HepG2 (cell line): ENCODE data around the gene TTC31. TPM values are rescaled to one million over a fixed set of nuclear protein-coding genes. Genes with fewer than 3 reads are reported as not detected.

ENCODE experiments used
- CERS6 ChIP-seq: sonication (generic); formaldehyde crosslinking; IDR thresholded peaks from 2 replicates; pipeline ENCODE4 v1.5.0; 2020; ENCODE audit warnings: missing genetic modification reagents
- CREB3 ChIP-seq: sonication (generic); formaldehyde crosslinking; IDR thresholded peaks from 2 replicates; pipeline ENCODE4 v1.5.0; 2020; ENCODE audit warnings: missing genetic modification reagents
- ETV5 ChIP-seq: IDR thresholded peaks from 2 replicates; pipeline ENCODE4 v1.6.1; 2018; ENCODE audit warnings: missing biosample characterization, missing genetic modification reagents, inconsistent platforms, borderline replicate concordance
- FOXM1 ChIP-seq: sonication (generic); formaldehyde crosslinking; IDR thresholded peaks from 2 replicates; pipeline ENCODE4 v1.5.0; 2020; ENCODE audit warnings: missing genetic modification reagents
- HCFC1 ChIP-seq: fragments of 150-350 bp; IDR thresholded peaks from 2 replicates; pipeline ENCODE4 v1.6.1; 2014; ENCODE audit warnings: low read depth, low read length
- HDAC2 ChIP-seq: sonication (generic); formaldehyde crosslinking; IDR thresholded peaks from 2 replicates; pipeline ENCODE4 v1.4.0; 2020; ENCODE audit warnings: missing genetic modification reagents
- HNF1B ChIP-seq: sonication (generic); formaldehyde crosslinking; IDR thresholded peaks from 2 replicates; pipeline ENCODE4 v1.5.1; 2020; ENCODE audit warnings: mild to moderate bottlenecking, moderate library complexity, missing genetic modification reagents
- MEIS1 ChIP-seq: sonication (generic); formaldehyde crosslinking; IDR thresholded peaks from 2 replicates; pipeline ENCODE4 v1.9.0; 2021; ENCODE audit warnings: mild to moderate bottlenecking, missing genetic modification reagents, moderate library complexity, borderline replicate concordance
- SYNCRIP ChIP-seq: fragments of 200-400 bp; formaldehyde crosslinking; IDR thresholded peaks from 2 replicates; pipeline ENCODE4 v1.6.1; 2018; ENCODE audit warnings: mild to moderate bottlenecking, low read depth, low read length; ENCODE audit not compliant: insufficient read depth
- TFDP1 ChIP-seq: IDR thresholded peaks from 2 replicates; pipeline ENCODE4 v1.6.1; 2016; ENCODE audit warnings: missing compliant biosample characterization, missing genetic modification reagents, borderline replicate concordance
- THAP9 ChIP-seq: sonication (generic); formaldehyde crosslinking; IDR thresholded peaks from 2 replicates; pipeline ENCODE4; 2020; ENCODE audit warnings: missing genetic modification reagents, mild to moderate bottlenecking, borderline replicate concordance
- ZFP90 ChIP-seq: sonication (generic); formaldehyde crosslinking; IDR thresholded peaks from 2 replicates; pipeline ENCODE4 v1.8.0; 2022; ENCODE audit warnings: missing genetic modification reagents, mild to moderate bottlenecking, inconsistent platforms, borderline replicate concordance
- ZNF230 ChIP-seq: sonication (generic); formaldehyde crosslinking; IDR thresholded peaks from 2 replicates; pipeline ENCODE4 v1.4.0; 2020; ENCODE audit warnings: mild to moderate bottlenecking, missing genetic modification reagents
- ZNF280D ChIP-seq: sonication (generic); formaldehyde crosslinking; IDR thresholded peaks from 2 replicates; pipeline ENCODE4 v1.5.1; 2020; ENCODE audit warnings: mild to moderate bottlenecking, missing genetic modification reagents
- ZNF619 ChIP-seq: sonication (generic); formaldehyde crosslinking; IDR thresholded peaks from 2 replicates; pipeline ENCODE4 v1.4.0; 2020; ENCODE audit warnings: mild to moderate bottlenecking, missing genetic modification reagents
- ZSCAN20 ChIP-seq: sonication (generic); formaldehyde crosslinking; IDR thresholded peaks from 2 replicates; pipeline ENCODE4 v1.4.0; 2020; ENCODE audit warnings: missing genetic modification reagents, mild to moderate bottlenecking, borderline replicate concordance
- polyA plus RNA-seq, 8 experiments: library from polyadenylated mRNA; depleted of rRNA in 3 of 8; stranded (reverse) in 7 of 8; unstranded in 1 of 8; fragments of >200 nt; fragmentation: Illumina TruSeq in 4 of 8; extraction: Trizol in 4 of 8; gene quantifications; 2 replicates each; pipeline versions ENCODE4 v1.2.1 to v1.2.3, GENCODE V29; 2011 to 2016; ENCODE audit warnings: low read depth in 4 of 8, missing spikeins in 1 of 8, mixed read lengths in 1 of 8; ENCODE audit not compliant: insufficient read depth in 1 of 8
- total RNA-seq, 5 experiments: library from RNA; depleted of rRNA; stranded (reverse); fragments of >200 nt; fragmentation: Illumina TruSeq; extraction: Trizol; gene quantifications; 2 replicates each; pipeline ENCODE4 v1.2.3, GENCODE V29; 2016; ENCODE audit warnings: low read depth in 1 of 5

TTC31 gene
- total and polyA plus RNA-seq, 2 of the 13 experiments (the other 11 are each of a cell fraction or from before 2014, with no cell fraction given) = 28.3 to 39.5 TPM

GRCh38 chr2:74481961-74482800, 700 bp upstream of the TTC31 start (continued):
- TF ChIP-seq ZNF230 (CRISPR knock-in tag) = no peak; the same call in 1 of the 2 replicates
- peak; percentile 34; the same call in 1 of the 2 replicates for TF ChIP-seq CERS6 (CRISPR knock-in tag)
- TF ChIP-seq ZNF619 (CRISPR knock-in tag) = no peak
- TF ChIP-seq ETV5 (CRISPR knock-in tag) = no peak
- 0 out of 2 replicates have a peak, but pooled peaks have one; percentile 19 for TF ChIP-seq ZSCAN20 (CRISPR knock-in tag)
- no peak for TF ChIP-seq HCFC1
- no peak for TF ChIP-seq HDAC2 (CRISPR knock-in tag)
- no peak for TF ChIP-seq ZNF280D
- TF ChIP-seq HNF1B (CRISPR knock-in tag) = peak; percentile 68; the same call in 1 of the 2 replicates
- no peak; the same call in 1 of the 2 replicates for TF ChIP-seq MEIS1 (CRISPR knock-in tag)
- TF ChIP-seq CREB3 (CRISPR knock-in tag) = no peak; the same call in 1 of the 2 replicates
- TF ChIP-seq ZFP90 = peak; percentile 47; the same call in 1 of the 2 replicates
- no peak for TF ChIP-seq SYNCRIP
- TF ChIP-seq FOXM1 (CRISPR knock-in tag) = no peak
- TF ChIP-seq THAP9 (CRISPR knock-in tag) = no peak; the same call in 1 of the 2 replicates
- peak; percentile 82; the same call in 1 of the 2 replicates for TF ChIP-seq TFDP1
